ENCODE data around the gene NAPB.

GRCh38 chr20:23356203-23356602, 65.1 kb downstream of the NAPB start:
- TF ChIP-seq CTCF (IDR thresholded peaks at IDR 0.05) (no peak), REST (IDR thresholded peaks at IDR 0.05; ENCODE audit: insufficient read depth in 1 of 2, low read depth in 2 of 2, low read length in 1 of 2) (no peak), TCF7L2 (IDR thresholded peaks at IDR 0.05; ENCODE audit: low read depth, low read length) (no peak), POLR2AphosphoS5 (IDR thresholded peaks at IDR 0.05; ENCODE audit: low read depth, low read length) (no peak), SIN3A (IDR thresholded peaks at IDR 0.05; ENCODE audit: borderline replicate concordance, insufficient read depth, low read depth, low read length) (no peak)
